HepG2 (cell line): ENCODE results near the gene MALT1. TPM values are rescaled to one million over a fixed set of nuclear protein-coding genes. Genes with fewer than 3 reads are reported as not detected.

ENCODE experiments used
- ATAC-seq: fragments of 200-7000 bp; cut with Tn5 transposase; 3 replicates; pipeline ENCODE4 v1.9.1; 2020; ENCODE audit warnings: mild to moderate bottlenecking, moderate library complexity
- BruUV-seq: library from RNA; stranded (reverse); fragments of 400-500 nt; replicated peaks from 2 replicates; lab custom pipeline; 2021; lab: Mats Ljungman, UMichigan
- CTCF ChIA-PET: fragments of 300-600 bp; formaldehyde crosslinking; extraction: SDS; loops from one replicate; lab custom pipeline; 2021; ENCODE audit warnings: low total read pairs, inconsistent platforms, low intra/inter-chr PET ratio; lab: Yijun Ruan, JAX
- POLR2A ChIA-PET: fragments of 350-600 bp; sonication (Branson Sonifier 250); formaldehyde crosslinking; loops from one replicate; lab custom pipeline; 2020; ENCODE audit warnings: antibody characterized with exemption, inconsistent platforms; lab: Yijun Ruan, JAX
- DNase-seq: peaks from one replicate; pipeline ENCODE4 v3.0.0-alpha.2; 2015; ENCODE audit warnings: low spot score
- FAIRE-seq: peaks from 3 replicates; lab custom pipeline; 2011; peaks lifted over from hg19 to GRCh38; lab: Jason Lieb, UNC
- H2AFZ ChIP-seq: one replicate; pipeline ENCODE4 v1.6.1; 2011; ENCODE audit warnings: low read length, inconsistent platforms
- H3K27ac ChIP-seq: fragments of 300-600 bp; 3 replicates; pipeline ENCODE4 v1.8.0; 2011; ENCODE audit warnings: mixed run types, mild to moderate bottlenecking, mixed read lengths, low read length, inconsistent platforms; ENCODE audit not compliant: insufficient read depth; ENCODE audit errors: extremely low read length
- H3K27me3 ChIP-seq, 2 experiments: fragments of 200-600 bp in 1 of 2; 2 replicates in 1 of 2; 3 replicates in 1 of 2; pipeline versions ENCODE4 v1.6.0 to v1.8.0; 2011; ENCODE audit warnings: low read length in 2 of 2, mild to moderate bottlenecking in 2 of 2, moderate library complexity in 2 of 2, inconsistent platforms in 1 of 2; ENCODE audit not compliant: insufficient read depth in 2 of 2, control insufficient read depth in 1 of 2
- H3K36me3 ChIP-seq, 2 experiments: fragments of 200-600 bp in 1 of 2; replicated peaks in 1 of 2; 2 replicates in 1 of 2; 3 replicates in 1 of 2; pipeline versions ENCODE4 v1.5.1 to v1.8.0; 2011; ENCODE audit warnings: low read length in 2 of 2, inconsistent platforms in 1 of 2; ENCODE audit not compliant: insufficient read depth in 2 of 2, control insufficient read depth in 1 of 2
- H3K4me1 ChIP-seq: 2 replicates; pipeline ENCODE4 v1.5.1; 2012; ENCODE audit warnings: low read length, inconsistent platforms; ENCODE audit not compliant: insufficient read depth
- H3K4me2 ChIP-seq: 2 replicates; pipeline ENCODE4 v1.6.0; 2011; ENCODE audit warnings: low read depth, low read length, inconsistent platforms
- H3K4me3 ChIP-seq, 3 experiments: fragments of 200-600 bp in 1 of 3; sonication (generic), shearing (Covaris generic) in 1 of 3; replicated peaks in 1 of 3; 2 replicates each; pipeline ENCODE4 v1.5.1; 2011 to 2016; ENCODE audit warnings: low read length in 3 of 3, inconsistent platforms in 2 of 3, low read depth in 2 of 3, mild to moderate bottlenecking in 2 of 3, control low read depth in 1 of 3, mixed read lengths in 1 of 3; ENCODE audit not compliant: insufficient read depth in 1 of 3
- H3K79me2 ChIP-seq: one replicate; pipeline ENCODE4 v1.6.1; 2011; ENCODE audit warnings: low read length, inconsistent platforms; ENCODE audit not compliant: insufficient read depth
- H3K9ac ChIP-seq: 2 replicates; pipeline ENCODE4 v1.6.0; 2011; ENCODE audit warnings: mild to moderate bottlenecking, low read depth, low read length, inconsistent platforms; ENCODE audit not compliant: insufficient read depth
- H3K9me3 ChIP-seq: 2 replicates; pipeline ENCODE4 v1.5.1; 2012; ENCODE audit warnings: mild to moderate bottlenecking, low read length
- H4K20me1 ChIP-seq: 2 replicates; pipeline ENCODE4 v1.6.0; 2011; ENCODE audit warnings: inconsistent platforms, mild to moderate bottlenecking, low read length, moderate library complexity; ENCODE audit not compliant: insufficient read depth
- BCL6 ChIP-seq: IDR thresholded peaks from 2 replicates; pipeline ENCODE4 v1.6.1; 2016; ENCODE audit warnings: missing genetic modification reagents, missing compliant biosample characterization
- BHLHE40 ChIP-seq: IDR thresholded peaks from 2 replicates; pipeline ENCODE4 v1.6.1; 2011; ENCODE audit warnings: low read length, improper control_type of control experiment
- CEBPG ChIP-seq: IDR thresholded peaks from 2 replicates; pipeline ENCODE4 v1.6.1; 2016
- EP300 ChIP-seq, 3 experiments: sonication (generic) in 1 of 3; formaldehyde crosslinking in 1 of 3; IDR thresholded peaks; 2 replicates each; pipeline versions ENCODE4 v1.5.1 to v1.6.1; 2011 to 2020; ENCODE audit warnings: low read depth in 2 of 3, low read length in 2 of 3, borderline replicate concordance in 1 of 3, improper control_type of control experiment in 1 of 3, mild to moderate bottlenecking in 1 of 3, missing genetic modification reagents in 1 of 3, moderate library complexity in 1 of 3
- ETV6 ChIP-seq: sonication (generic); formaldehyde crosslinking; conservative IDR thresholded peaks from 2 replicates; pipeline ENCODE4 v1.4.0; 2020; ENCODE audit warnings: missing genetic modification reagents
- HNRNPUL1 ChIP-seq: fragments of 200-400 bp; formaldehyde crosslinking; IDR thresholded peaks from 2 replicates; pipeline ENCODE4 v1.6.1; 2017; ENCODE audit warnings: low read depth, mild to moderate bottlenecking, low read length, moderate library complexity
- MED1 ChIP-seq: sonication (generic); formaldehyde crosslinking; IDR thresholded peaks from 2 replicates; pipeline ENCODE4 v1.4.0; 2020; ENCODE audit warnings: missing genetic modification reagents
- NFIC ChIP-seq: IDR thresholded peaks from 2 replicates; pipeline ENCODE4 v1.6.1; 2012; ENCODE audit warnings: mild to moderate bottlenecking, low read length, inconsistent platforms
- RARA ChIP-seq: IDR thresholded peaks from 2 replicates; pipeline ENCODE4 v1.6.1; 2016; ENCODE audit warnings: missing genetic modification reagents, missing compliant biosample characterization
- RXRA ChIP-seq: sonication (generic); formaldehyde crosslinking; IDR thresholded peaks from 2 replicates; pipeline ENCODE4 v1.5.1; 2020; ENCODE audit warnings: missing genetic modification reagents
- SAP130 ChIP-seq: IDR thresholded peaks from 2 replicates; pipeline ENCODE4 v1.6.1; 2016; ENCODE audit warnings: low read depth
- ZFP62 ChIP-seq: sonication (generic); formaldehyde crosslinking; IDR thresholded peaks from 2 replicates; pipeline ENCODE4 v1.4.0; 2020; ENCODE audit warnings: missing genetic modification reagents
- ZNF263 ChIP-seq: sonication (generic); formaldehyde crosslinking; IDR thresholded peaks from 2 replicates; pipeline ENCODE4 v1.4.0; 2020; ENCODE audit warnings: missing genetic modification reagents
- WGBS: methylation state at CpG from one replicate; pipeline ENCODE4 v1.1.6; 2017; ENCODE audit warnings: low lambda C conversion rate; 5-methylcytosine and 5-hydroxymethylcytosine counted together
- in situ Hi-C: cut with HindIII; loops from 2 replicates; pipeline ENCODE4 v1.10.0; 2017; ENCODE audit warnings: low pct_unique_long_range_greater_than_20kb; ENCODE audit not compliant: extremely low pct_ligation_motif_present
- intact Hi-C: fragments of 100-400 bp; cut with micrococcal nuclease; formaldehyde crosslinking; loops from one replicate; pipeline ENCODE4 v1.10.0; 2022; ENCODE audit not compliant: unreplicated experiment
- polyA plus RNA-seq, 8 experiments: library from polyadenylated mRNA; depleted of rRNA in 3 of 8; stranded (reverse) in 7 of 8; unstranded in 1 of 8; fragments of >200 nt; fragmentation: Illumina TruSeq in 4 of 8; extraction: Trizol in 4 of 8; gene quantifications; 2 replicates each; pipeline versions ENCODE4 v1.2.1 to v1.2.3, GENCODE V29; 2011 to 2016; ENCODE audit warnings: low read depth in 4 of 8, missing spikeins in 1 of 8, mixed read lengths in 1 of 8; ENCODE audit not compliant: insufficient read depth in 1 of 8
- total RNA-seq, 5 experiments: library from RNA; depleted of rRNA; stranded (reverse); fragments of >200 nt; fragmentation: Illumina TruSeq; extraction: Trizol; gene quantifications; 2 replicates each; pipeline ENCODE4 v1.2.3, GENCODE V29; 2016; ENCODE audit warnings: low read depth in 1 of 5
- TF ChIP-seq, protein P1 (sequence below): sonication (generic); formaldehyde crosslinking; IDR thresholded peaks from 2 replicates; pipeline ENCODE4 v1.9.0; 2022; ENCODE audit warnings: low read depth, missing genetic modification reagents
- TF ChIP-seq, protein P2 (sequence below): IDR thresholded peaks from 2 replicates; pipeline ENCODE4 v1.4.0; 2020; ENCODE audit warnings: mild to moderate bottlenecking, missing genetic modification reagents
- TF ChIP-seq, protein P3 (sequence below): sonication (generic); formaldehyde crosslinking; IDR thresholded peaks from 2 replicates; pipeline ENCODE4 v1.4.0; 2020; ENCODE audit warnings: missing genetic modification reagents, borderline replicate concordance

Gene MALT1
- total and polyA plus RNA-seq, 2 of the 13 experiments (the other 11 are each of a cell fraction or from before 2014, with no cell fraction given), result 43.9 to 89.0 TPM

DNA sequence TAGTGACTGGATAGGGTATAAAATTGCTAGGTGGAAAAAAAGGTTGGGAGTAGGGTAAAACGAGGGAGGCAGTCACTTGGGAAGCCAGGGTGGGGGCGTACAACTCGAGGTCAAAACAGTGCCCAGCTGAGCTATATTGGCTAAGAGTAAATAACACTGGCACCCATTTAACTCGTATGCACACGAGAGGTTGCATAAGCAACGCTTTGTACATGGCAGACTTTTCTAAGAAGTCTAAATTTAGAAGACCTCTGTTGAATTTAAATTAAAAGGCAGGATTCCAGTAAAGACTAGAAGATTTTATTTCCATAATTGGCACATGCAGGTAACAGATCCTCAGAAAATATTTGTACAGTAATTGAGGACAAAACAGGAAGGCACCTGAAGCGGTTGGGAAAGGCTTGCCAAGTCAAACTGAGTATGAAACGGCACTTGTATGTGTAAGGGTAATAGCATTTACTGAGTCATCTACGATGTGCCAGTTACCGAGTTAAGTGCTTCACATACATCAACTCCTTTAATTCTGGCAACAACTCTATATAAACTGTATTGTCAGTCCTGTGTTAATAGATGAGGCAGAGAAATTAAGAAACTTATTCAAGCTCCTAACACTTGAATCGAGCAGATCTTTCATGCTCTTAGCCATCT is 1.4 kb upstream of the MALT1 start:
- H3K4me3 ChIP-seq, result peak overlapping the region; percentile 27 to 90 (median 90); a peak in 4 of 6 replicates
- H3K27ac ChIP-seq, result peak overlapping the region; percentile 86
- H3K4me2 ChIP-seq, result peak overlapping the region; percentile 84
- H3K9ac ChIP-seq, result peak overlapping the region; percentile 78; the same call in 1 of the 2 replicates
- H3K9me3 ChIP-seq, result no peaks in the 10 kb centered on the region
- peaks cover 31% of the 10 kb centered on the region for H3K79me2 ChIP-seq
- peaks cover 10% of the 10 kb centered on the region for H4K20me1 ChIP-seq
- FAIRE-seq (no peak), ATAC-seq (no peak), DNase-seq (peak; percentile 75)
- intact Hi-C loops, result loop anchor here (2.0 to 5.0 kb wide), 3 partner anchors 65 to 268 kb away; no protein-coding TSS in a partner anchor
- H3K27me3 ChIP-seq, result no peaks in the 10 kb centered on the region; a peak in 1 of 5 replicates
- in situ Hi-C loops, result loop anchor here (10.0 to 25.0 kb wide), 2 partner anchors 85 to 658 kb away; no protein-coding TSS in a partner anchor
- H3K4me1 ChIP-seq, result peaks cover 57% of the 10 kb centered on the region
- no peak overlapping the region for H2AFZ ChIP-seq
- BruUV-seq, result no TSS peak
- CTCF ChIA-PET, result no interaction called here
- 0 out of 5 replicates have a peak, but pooled peaks cover 0 to 1% of the 10 kb centered on the region in 2 experiments for H3K36me3 ChIP-seq
- POLR2A ChIA-PET, result interaction anchor here (2.0 kb wide), 1 partner anchor 120 kb away, joined by 6 read pairs; no protein-coding TSS in a partner anchor
- WGBS, result 32% methylated on average over 11 of the region's 11 CpGs
- peak; percentile 75 for TF ChIP-seq BCL6
- TF ChIP-seq BHLHE40, result peak; percentile 58
- peak; percentile 78 for TF ChIP-seq RARA (CRISPR knock-in tag)
- peak; percentile 62 for TF ChIP-seq CEBPG
- TF ChIP-seq, protein P1, sequence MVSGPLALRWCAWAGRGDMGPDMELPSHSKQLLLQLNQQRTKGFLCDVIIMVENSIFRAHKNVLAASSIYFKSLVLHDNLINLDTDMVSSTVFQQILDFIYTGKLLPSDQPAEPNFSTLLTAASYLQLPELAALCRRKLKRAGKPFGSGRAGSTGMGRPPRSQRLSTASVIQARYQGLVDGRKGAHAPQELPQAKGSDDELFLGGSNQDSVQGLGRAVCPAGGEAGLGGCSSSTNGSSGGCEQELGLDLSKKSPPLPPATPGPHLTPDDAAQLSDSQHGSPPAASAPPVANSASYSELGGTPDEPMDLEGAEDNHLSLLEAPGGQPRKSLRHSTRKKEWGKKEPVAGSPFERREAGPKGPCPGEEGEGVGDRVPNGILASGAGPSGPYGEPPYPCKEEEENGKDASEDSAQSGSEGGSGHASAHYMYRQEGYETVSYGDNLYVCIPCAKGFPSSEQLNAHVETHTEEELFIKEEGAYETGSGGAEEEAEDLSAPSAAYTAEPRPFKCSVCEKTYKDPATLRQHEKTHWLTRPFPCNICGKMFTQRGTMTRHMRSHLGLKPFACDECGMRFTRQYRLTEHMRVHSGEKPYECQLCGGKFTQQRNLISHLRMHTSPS, result 0 out of 2 replicates have a peak, but pooled peaks have one; percentile 38
- no peak for TF ChIP-seq NFIC
- TF ChIP-seq ZFP62 (CRISPR knock-in tag), result no peak
- TF ChIP-seq SAP130 (CRISPR knock-in tag), result peak; percentile 64
- TF ChIP-seq ZNF263 (CRISPR knock-in tag), result no peak
- TF ChIP-seq, protein P2, sequence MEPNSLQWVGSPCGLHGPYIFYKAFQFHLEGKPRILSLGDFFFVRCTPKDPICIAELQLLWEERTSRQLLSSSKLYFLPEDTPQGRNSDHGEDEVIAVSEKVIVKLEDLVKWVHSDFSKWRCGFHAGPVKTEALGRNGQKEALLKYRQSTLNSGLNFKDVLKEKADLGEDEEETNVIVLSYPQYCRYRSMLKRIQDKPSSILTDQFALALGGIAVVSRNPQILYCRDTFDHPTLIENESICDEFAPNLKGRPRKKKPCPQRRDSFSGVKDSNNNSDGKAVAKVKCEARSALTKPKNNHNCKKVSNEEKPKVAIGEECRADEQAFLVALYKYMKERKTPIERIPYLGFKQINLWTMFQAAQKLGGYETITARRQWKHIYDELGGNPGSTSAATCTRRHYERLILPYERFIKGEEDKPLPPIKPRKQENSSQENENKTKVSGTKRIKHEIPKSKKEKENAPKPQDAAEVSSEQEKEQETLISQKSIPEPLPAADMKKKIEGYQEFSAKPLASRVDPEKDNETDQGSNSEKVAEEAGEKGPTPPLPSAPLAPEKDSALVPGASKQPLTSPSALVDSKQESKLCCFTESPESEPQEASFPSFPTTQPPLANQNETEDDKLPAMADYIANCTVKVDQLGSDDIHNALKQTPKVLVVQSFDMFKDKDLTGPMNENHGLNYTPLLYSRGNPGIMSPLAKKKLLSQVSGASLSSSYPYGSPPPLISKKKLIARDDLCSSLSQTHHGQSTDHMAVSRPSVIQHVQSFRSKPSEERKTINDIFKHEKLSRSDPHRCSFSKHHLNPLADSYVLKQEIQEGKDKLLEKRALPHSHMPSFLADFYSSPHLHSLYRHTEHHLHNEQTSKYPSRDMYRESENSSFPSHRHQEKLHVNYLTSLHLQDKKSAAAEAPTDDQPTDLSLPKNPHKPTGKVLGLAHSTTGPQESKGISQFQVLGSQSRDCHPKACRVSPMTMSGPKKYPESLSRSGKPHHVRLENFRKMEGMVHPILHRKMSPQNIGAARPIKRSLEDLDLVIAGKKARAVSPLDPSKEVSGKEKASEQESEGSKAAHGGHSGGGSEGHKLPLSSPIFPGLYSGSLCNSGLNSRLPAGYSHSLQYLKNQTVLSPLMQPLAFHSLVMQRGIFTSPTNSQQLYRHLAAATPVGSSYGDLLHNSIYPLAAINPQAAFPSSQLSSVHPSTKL, result peak; percentile 56; the same call in 1 of the 2 replicates
- TF ChIP-seq ETV6 (CRISPR knock-in tag), result no peak
- TF ChIP-seq RXRA (CRISPR knock-in tag), result peak; percentile 19; the same call in 1 of the 2 replicates
- TF ChIP-seq, protein P3, sequence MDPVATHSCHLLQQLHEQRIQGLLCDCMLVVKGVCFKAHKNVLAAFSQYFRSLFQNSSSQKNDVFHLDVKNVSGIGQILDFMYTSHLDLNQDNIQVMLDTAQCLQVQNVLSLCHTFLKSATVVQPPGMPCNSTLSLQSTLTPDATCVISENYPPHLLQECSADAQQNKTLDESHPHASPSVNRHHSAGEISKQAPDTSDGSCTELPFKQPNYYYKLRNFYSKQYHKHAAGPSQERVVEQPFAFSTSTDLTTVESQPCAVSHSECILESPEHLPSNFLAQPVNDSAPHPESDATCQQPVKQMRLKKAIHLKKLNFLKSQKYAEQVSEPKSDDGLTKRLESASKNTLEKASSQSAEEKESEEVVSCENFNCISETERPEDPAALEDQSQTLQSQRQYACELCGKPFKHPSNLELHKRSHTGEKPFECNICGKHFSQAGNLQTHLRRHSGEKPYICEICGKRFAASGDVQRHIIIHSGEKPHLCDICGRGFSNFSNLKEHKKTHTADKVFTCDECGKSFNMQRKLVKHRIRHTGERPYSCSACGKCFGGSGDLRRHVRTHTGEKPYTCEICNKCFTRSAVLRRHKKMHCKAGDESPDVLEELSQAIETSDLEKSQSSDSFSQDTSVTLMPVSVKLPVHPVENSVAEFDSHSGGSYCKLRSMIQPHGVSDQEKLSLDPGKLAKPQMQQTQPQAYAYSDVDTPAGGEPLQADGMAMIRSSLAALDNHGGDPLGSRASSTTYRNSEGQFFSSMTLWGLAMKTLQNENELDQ, result no peak
- TF ChIP-seq EP300 (IDR thresholded peaks at IDR 0.05; ENCODE audit: low read depth in 2 of 2, low read length in 2 of 2), result peak in 1 of 2 experiments; percentile 20; a peak in 2 of 4 replicates
- no peak for TF ChIP-seq EP300 (CRISPR knock-in tag; IDR thresholded peaks at IDR 0.05; ENCODE audit: borderline replicate concordance)
- no peak for TF ChIP-seq HNRNPUL1
- TF ChIP-seq MED1 (CRISPR knock-in tag), result 0 out of 2 replicates have a peak, but pooled peaks have one; percentile 19
